T-helper 1 cell treated with Interleukin-12 subunit alpha and Interleukin-12 subunit beta and Interleukin-4 antibody, amounts not matched to agents 30 μg/mL and 1 μg/mL, for 36 hours (primary cell): ENCODE results near the gene SEMA3F.
"Not testable (repeated sequence)": the region's sequence is repeated elsewhere in the genome, so short reads cannot be mapped to it uniquely, and the experiment has no call there.

Experiments
- H3K27ac Mint-ChIP-seq: one replicate; pipeline ENCODE4 v1.8.0; 2021; ENCODE audit warnings: mild to moderate bottlenecking, mixed read lengths
- H3K27me3 Mint-ChIP-seq: one replicate; pipeline ENCODE4 v1.8.0; 2021; ENCODE audit warnings: low read depth, mixed read lengths
- H3K36me3 Mint-ChIP-seq: one replicate; pipeline ENCODE4 v1.8.0; 2021; ENCODE audit warnings: low read depth, mixed read lengths
- H3K4me1 Mint-ChIP-seq: one replicate; pipeline ENCODE4 v1.8.0; 2021; ENCODE audit warnings: low read depth, mixed read lengths
- H3K4me3 Mint-ChIP-seq: one replicate; pipeline ENCODE4 v1.8.0; 2021; ENCODE audit warnings: mild to moderate bottlenecking, moderate library complexity, mixed read lengths
- H3K9me3 Mint-ChIP-seq: one replicate; pipeline ENCODE4 v1.8.0; 2021; ENCODE audit warnings: mixed read lengths

SEMA3F gene

DNA sequence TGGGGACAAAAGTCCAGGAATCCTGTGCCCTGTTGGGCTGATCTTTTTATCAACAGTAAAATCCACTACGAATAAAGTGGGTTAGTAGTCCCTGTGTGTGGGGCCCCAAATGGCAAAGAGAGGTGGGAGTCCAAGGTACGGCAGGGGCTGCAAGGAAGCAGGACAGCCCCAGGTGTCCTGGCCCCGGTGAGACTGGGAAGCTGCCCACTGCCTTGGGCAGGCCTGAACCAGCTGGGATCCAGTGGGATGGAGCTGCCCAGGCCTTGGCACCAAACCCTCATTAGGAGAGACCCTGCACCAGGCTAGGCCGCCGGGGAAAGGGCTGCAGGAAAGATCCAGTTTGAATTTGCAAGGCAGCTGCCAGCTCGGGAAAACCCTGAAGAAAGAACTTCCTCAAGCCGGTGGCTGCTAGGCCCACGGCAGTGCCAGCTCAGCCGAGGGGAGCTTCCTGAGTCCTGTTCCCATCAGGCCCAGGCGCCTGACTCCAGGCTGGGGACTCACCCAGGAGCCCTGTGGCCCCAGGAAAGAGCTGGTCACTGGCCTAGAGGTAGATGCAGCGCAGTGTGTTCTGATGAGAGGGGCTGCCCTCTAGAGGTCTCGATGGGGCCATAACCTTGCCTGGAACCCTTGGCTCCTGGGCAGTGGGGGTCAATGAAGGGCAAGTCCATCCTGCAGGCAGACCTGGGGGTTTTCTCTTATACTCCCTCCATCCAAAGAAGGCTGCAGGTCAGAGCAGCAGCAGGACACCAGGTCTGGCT is 66.5 kb downstream of the SEMA3F start:
- H3K27me3 Mint-ChIP-seq, result peaks cover 15% of the 10 kb centered on the region
- no peaks in the 10 kb centered on the region for H3K9me3 Mint-ChIP-seq

DNA sequence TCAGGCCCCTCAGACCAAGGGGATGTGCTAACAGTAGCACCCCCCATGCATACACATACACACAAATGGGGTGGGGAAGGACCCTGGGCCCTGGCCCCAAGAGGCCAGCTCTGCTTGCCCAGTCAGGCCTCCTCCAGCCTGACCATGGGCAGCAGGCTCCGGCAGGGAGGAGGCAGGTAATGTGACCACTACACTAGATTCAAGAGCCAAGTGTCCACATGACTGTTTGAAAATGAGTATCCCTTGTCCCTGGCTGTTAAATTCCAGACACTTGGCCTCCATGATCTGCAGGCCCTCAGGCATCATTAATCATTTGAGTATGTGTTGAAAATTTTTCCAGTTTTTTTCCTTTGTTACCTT is 67.0 kb downstream of the SEMA3F start:
- peaks cover 15% of the 10 kb centered on the region for H3K27me3 Mint-ChIP-seq
- no peaks in the 10 kb centered on the region for H3K36me3 Mint-ChIP-seq
- no peak overlapping the region for H3K4me3 Mint-ChIP-seq
- H3K27ac Mint-ChIP-seq, result no peak overlapping the region
- H3K4me1 Mint-ChIP-seq, result peaks cover 11% of the 10 kb centered on the region
- no peaks in the 10 kb centered on the region for H3K9me3 Mint-ChIP-seq

More for the DNA sequence above, 66.5 kb downstream of the SEMA3F start:
- Mint-ChIP-seq H3K27ac (no peak overlapping the region), H3K4me1 (peaks cover 7% of the 10 kb centered on the region), H3K4me3 (no peak overlapping the region), H3K36me3 (no peaks in the 10 kb centered on the region)

DNA sequence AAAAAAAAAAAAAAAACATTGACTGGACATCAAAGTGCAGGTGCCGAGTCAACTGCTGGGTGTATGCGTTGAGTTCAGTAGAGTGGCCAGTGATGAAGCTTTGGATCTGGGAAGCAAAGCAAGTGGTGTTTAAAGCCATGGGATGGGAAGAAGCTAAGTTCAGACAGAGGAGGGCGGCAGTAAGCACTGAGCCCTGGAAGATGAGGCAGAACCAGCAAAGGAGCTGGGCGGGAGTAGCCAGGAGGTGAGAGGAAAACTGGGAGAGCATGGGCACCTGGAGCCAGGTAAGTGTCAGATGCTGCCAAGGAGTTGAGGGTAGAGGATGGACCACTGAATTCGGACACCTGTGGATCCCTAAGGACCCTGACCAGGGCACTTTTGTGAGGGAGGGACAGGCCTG is 69.5 kb downstream of the SEMA3F start:
- Mint-ChIP-seq H3K27ac (no peak overlapping the region), H3K4me3 (no peak overlapping the region)

DNA sequence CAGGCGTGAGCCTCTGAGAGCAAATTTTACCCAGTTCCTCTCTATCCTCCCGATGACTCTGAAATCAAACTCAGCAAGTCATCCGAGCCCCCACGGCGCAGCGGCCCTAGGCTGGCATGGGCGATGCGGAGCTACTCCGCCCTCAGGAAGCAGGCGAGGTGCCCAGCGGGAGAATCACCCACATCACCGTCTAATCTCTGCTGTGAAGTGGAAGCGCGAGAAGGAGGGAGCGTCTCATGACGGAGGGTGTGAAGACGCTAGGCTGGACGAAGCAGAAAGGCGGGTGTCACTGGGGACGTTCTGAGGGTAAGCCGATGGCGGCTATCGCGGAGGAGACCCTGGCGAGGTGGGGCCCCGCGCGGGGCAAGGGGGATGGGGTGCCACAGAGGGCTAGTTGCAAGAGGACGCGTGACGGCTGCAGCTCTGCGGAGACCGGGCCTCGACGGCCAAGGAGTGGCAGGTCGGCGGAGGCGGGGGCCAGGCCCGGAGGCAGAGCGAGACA is 71.8 kb downstream of the SEMA3F start:
- H3K27me3 Mint-ChIP-seq, result peaks cover 12% of the 10 kb centered on the region
- peak overlapping the region; percentile 97 for H3K4me3 Mint-ChIP-seq
- H3K4me1 Mint-ChIP-seq, result peaks cover 23% of the 10 kb centered on the region
- peak overlapping the region; percentile 92 for H3K27ac Mint-ChIP-seq
- H3K36me3 Mint-ChIP-seq, result no peaks in the 10 kb centered on the region
- H3K9me3 Mint-ChIP-seq, result no peaks in the 10 kb centered on the region

More for the DNA sequence above, 69.5 kb downstream of the SEMA3F start:
- Mint-ChIP-seq H3K9me3 (no peaks in the 10 kb centered on the region), H3K4me1 (peaks cover 21% of the 10 kb centered on the region), H3K36me3 (no peaks in the 10 kb centered on the region), H3K27me3 (peaks cover 12% of the 10 kb centered on the region)

DNA sequence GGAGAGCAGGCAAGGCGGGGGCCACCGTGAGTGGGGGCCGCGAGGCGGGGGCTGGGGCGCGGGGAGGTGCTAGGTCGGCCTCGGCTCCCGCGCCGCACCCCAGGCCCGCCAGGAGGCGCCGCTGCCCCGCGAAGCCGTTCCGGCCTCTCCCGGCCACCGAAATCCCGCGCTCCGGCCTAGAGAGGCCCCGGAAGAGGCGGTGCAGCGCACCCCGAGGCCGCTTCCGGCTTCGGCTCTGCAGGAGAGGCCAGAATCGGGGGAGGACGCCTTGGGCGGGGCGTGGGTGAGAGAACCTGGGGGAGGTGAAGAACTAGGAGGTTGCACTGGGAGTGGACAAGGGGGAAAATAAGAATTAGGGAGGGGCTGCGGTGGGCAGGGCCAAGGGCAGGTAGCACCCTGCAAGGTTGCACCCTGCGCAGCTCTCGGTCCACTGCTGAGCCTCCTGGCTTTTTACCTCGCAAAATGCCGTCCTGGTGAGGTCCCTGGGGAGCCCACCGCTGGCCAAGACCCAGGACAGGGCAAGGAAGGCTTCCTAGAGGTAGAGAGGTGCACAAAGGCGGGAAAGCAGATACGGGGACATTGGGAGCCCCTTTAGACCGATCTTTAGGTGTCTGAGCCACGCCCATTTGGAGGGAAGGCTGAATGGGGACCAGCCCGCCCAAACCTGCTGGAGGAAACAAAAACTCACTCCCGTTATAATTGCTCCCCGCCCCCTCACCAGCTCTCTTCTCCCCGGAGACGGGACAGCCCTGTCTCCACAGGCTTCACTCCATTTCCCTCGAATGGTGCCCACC is 72.5 kb downstream of the SEMA3F start:
- peak overlapping the region; percentile 97 for H3K4me3 Mint-ChIP-seq
- H3K27me3 Mint-ChIP-seq, result peaks cover 12% of the 10 kb centered on the region
- no peaks in the 10 kb centered on the region for H3K36me3 Mint-ChIP-seq
- no peaks in the 10 kb centered on the region for H3K9me3 Mint-ChIP-seq
- peak overlapping the region; percentile 92 for H3K27ac Mint-ChIP-seq
- peaks cover 23% of the 10 kb centered on the region for H3K4me1 Mint-ChIP-seq

DNA sequence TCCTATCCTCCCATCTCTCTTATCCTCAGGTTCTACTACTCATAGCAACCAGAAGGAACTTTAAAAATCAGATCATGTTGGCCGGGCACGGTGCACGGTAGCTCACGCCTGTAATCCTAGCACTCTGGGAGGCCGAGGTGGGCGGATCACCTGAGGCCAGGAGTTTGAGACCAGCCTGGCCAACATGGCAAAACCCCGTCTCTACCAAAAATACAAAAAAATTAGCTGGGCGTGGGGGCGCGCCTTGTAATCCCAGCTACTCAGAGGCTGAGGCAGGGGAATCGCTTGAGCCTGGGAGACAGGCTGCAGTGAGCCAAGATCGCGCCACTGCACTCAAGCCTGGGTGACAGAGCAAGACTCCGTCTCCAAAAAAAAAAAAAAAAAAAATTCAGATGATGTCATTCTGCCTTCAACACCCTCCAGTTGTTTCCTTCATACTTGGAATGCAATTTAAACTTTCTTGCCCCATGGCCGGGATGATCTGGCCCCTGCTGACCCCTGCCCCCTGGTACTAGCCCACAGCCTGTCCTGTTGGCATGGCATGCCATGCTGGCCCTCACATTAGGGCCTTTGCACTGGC is 73.2 kb downstream of the SEMA3F start:
- peak overlapping the region; percentile 96 for H3K4me3 Mint-ChIP-seq
- not testable (repeated sequence) for H3K9me3 Mint-ChIP-seq, H3K36me3 Mint-ChIP-seq
- H3K4me1 Mint-ChIP-seq, result peaks cover 23% of the 10 kb centered on the region
- peak overlapping the region; percentile 91 for H3K27ac Mint-ChIP-seq
- peaks cover 12% of the 10 kb centered on the region for H3K27me3 Mint-ChIP-seq

DNA sequence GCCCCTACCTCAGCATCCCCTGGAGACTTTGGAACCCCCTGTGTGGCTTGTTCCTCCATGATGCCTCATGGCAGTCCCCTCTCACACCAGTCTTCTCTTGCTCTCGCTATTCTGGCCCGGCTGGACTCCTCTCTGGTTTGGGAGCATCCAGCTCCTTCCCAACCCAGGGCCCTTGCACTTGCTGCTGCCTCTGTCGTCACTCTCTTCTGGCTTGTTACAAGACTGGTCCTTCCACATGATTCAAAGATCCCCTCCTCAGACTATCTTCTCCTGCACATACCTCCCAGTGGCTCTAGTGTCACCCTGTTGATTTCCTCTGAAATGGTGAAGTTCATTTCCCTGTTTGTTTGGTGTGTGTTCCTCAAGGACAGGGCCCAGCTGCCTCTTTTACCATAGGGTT is 74.4 kb downstream of the SEMA3F start:
- Mint-ChIP-seq H3K4me3 (peak overlapping the region; percentile 27), H3K27ac (no peak overlapping the region), H3K36me3 (no peaks in the 10 kb centered on the region), H3K4me1 (peaks cover 26% of the 10 kb centered on the region), H3K27me3 (peaks cover 7% of the 10 kb centered on the region), H3K9me3 (no peaks in the 10 kb centered on the region)

DNA sequence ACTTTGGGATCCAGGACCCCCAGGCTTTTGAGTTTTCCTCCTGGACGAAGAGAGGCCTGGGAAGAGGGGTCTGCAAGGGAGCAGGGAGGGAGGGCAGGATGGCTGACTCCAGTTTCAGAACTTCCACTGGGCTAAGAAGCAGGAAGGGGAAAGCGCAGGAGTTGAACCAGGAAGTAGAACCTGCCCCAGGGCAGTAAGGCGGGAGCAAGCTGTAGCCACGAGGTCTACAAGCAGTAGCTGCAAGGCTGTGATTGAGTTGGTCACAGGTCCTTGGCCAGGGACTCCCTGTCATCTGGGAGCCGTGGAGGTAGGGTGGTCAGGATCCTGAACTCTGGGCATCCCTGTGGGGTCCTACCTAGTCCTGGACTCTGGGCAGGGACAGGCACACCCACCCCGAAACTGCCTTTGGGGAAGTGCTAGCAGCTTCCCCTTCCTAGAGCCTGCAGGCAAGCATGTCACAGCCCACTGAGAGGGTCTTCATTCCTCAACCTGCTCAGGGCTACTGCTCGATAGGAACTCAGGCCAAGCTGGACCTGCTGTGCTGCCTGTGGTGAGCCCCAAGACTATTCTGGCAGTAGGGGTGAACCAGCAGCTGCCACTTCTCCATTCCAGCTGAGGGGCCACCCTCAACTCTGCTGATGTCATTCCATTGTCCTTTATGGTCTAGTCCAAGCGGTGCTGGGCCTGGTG is 75.1 kb downstream of the SEMA3F start:
- Mint-ChIP-seq H3K27me3 (peaks cover 3% of the 10 kb centered on the region), H3K36me3 (no peaks in the 10 kb centered on the region), H3K27ac (no peak overlapping the region), H3K4me1 (peaks cover 26% of the 10 kb centered on the region), H3K9me3 (no peaks in the 10 kb centered on the region), H3K4me3 (no peak overlapping the region)

DNA sequence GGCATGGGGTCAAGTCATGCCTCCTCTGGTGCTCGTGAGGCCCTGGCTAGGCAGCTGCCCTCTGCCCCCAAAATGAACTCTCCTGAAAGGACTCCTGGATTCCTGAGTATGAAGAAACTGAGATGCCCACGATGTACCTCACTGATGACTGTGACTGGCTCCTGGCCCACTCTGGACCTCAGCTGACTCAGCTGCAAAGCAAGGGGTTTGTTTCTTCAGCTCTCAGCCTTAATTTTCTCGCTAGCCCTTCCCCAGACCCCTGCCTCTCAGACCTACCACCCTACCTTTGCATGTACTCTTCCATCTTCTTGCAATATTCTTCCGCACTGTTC is 75.6 kb downstream of the SEMA3F start:
- Mint-ChIP-seq H3K27me3 (peaks cover 3% of the 10 kb centered on the region), H3K27ac (no peak overlapping the region), H3K36me3 (no peaks in the 10 kb centered on the region), H3K4me3 (no peak overlapping the region), H3K4me1 (peaks cover 27% of the 10 kb centered on the region), H3K9me3 (no peaks in the 10 kb centered on the region)

DNA sequence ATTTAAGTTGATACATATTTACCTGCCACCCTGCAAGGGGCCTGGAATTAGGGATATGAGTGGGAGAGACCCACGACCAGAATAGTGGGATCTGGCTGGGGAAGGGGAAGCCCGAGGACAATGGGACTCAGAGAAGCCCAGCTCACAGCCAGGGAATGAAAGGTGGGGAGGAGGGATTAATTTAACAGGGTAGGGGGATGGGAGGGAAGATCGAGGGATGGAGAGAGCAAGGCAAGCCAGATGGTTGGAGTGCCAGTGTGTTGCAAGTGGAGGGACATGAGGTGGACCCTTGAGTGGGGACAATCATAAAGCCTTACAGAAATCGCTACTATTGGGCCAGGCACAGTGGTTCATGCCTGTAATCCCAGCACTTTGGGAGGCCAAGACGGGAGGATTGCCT is 76.5 kb downstream of the SEMA3F start:
- Mint-ChIP-seq H3K4me3 (no peak overlapping the region), H3K36me3 (no peaks in the 10 kb centered on the region), H3K27ac (no peak overlapping the region), H3K27me3 (no peaks in the 10 kb centered on the region), H3K9me3 (no peaks in the 10 kb centered on the region), H3K4me1 (peaks cover 23% of the 10 kb centered on the region)

DNA sequence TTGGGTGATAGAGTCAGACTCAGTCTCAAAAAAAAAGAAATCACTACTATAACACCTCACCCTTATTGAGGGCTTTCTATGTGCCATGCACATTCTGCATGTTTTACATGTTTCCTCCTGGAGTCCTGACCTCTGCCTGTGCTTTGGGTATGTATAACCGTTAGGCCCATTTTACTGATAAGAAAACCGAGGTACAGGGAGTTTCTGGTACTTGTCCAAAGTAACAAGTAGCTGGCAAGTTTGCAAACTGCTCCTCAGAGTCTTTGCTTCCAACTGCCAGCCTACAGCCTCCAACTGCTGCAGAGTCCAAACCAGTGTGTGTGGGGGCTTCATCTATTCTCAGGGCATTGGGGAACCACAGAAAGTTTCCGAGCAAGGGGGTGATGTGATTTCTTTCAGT is 77.2 kb downstream of the SEMA3F start:
- Mint-ChIP-seq H3K9me3 (no peaks in the 10 kb centered on the region), H3K4me3 (no peak overlapping the region), H3K27ac (no peak overlapping the region), H3K36me3 (peaks cover 6% of the 10 kb centered on the region), H3K27me3 (no peaks in the 10 kb centered on the region), H3K4me1 (peaks cover 19% of the 10 kb centered on the region)

DNA sequence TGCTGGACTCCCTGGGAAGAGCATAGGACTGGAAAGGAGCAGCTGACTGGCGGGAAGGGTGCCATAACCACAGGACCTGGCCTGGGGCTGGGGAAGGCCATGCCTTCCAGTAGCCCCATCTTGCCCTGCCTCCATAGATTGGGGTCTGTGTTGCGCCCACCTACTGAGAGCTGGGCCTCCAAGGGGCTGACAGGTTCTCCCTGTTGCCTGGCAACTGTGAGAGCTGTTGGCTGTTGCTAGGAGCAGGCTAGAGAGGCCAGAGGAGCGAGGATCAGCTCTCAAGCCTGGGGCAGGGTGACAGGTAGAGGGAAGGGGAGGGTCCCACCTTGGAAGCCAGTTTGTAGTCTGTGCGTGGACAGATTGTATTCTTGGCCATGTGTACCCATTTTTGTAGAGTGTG is 78.1 kb downstream of the SEMA3F start:
- no peaks in the 10 kb centered on the region for H3K9me3 Mint-ChIP-seq

DNA sequence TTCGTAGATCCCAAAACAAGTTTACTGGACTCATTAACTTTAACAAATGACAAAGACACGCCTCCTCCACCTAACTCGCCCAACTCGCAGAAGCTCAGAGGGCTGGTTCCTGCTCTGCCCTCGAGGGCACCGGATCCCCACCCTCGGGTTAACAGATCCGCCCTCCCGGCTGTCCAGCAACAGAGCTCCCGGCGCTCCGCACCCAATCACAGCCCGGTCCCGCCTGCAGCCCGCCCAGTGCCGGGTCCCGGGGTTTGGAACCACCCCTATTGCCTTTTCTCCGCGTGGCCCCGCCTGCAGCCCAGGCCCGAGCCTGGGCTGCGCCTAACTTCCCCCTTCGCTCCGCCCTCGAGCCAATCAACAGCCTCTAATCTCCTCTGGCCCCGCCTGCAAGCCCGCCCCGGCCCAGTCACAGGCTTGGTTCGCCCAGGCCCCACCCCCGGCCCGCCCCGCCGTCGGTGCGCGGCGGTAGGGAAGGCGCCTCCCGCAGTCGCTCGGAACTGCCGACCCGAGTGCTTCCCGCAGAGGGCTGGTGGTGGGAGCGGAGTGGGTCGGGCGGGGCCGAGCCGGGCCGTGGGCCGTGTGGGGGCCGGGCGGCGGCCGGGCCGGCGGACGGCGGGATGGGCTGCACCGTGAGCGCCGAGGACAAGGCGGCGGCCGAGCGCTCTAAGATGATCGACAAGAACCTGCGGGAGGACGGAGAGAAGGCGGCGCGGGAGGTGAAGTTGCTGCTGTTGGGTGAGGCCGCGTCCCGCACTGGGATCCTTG is 80.8 kb downstream of the SEMA3F start, which contains the start of gene GNAI2:
TSS of gene GNAI2 (plus strand) at position 489 of the 768 bp plus-strand sequence. CDS start at position 621, 132 bp downstream.
- H3K36me3 Mint-ChIP-seq, result peaks cover 18% of the 10 kb centered on the region
- H3K27ac Mint-ChIP-seq, result peak within 1 kb of the TSS; percentile 82
- no peaks in the 10 kb centered on the region for H3K9me3 Mint-ChIP-seq
- peaks cover 29% of the 10 kb centered on the region for H3K4me1 Mint-ChIP-seq
- H3K27me3 Mint-ChIP-seq, result no peaks in the 10 kb centered on the region
- peak within 1 kb of the TSS; percentile 91 for H3K4me3 Mint-ChIP-seq

More for the DNA sequence above, 78.1 kb downstream of the SEMA3F start:
- no peaks in the 10 kb centered on the region for H3K27me3 Mint-ChIP-seq
- H3K4me3 Mint-ChIP-seq, result no peak overlapping the region
- H3K27ac Mint-ChIP-seq, result no peak overlapping the region
- peaks cover 11% of the 10 kb centered on the region for H3K36me3 Mint-ChIP-seq
- H3K4me1 Mint-ChIP-seq, result peaks cover 19% of the 10 kb centered on the region
